ENCODE measurements around the gene NT5DC2. TPM values are rescaled to one million over a fixed set of nuclear protein-coding genes. Genes with fewer than 3 reads are reported as not detected.

The NT5DC2 gene
- polyA plus RNA-seq, 3 donors, result 10.8 to 42.7 (median 30.3) TPM

DNA sequence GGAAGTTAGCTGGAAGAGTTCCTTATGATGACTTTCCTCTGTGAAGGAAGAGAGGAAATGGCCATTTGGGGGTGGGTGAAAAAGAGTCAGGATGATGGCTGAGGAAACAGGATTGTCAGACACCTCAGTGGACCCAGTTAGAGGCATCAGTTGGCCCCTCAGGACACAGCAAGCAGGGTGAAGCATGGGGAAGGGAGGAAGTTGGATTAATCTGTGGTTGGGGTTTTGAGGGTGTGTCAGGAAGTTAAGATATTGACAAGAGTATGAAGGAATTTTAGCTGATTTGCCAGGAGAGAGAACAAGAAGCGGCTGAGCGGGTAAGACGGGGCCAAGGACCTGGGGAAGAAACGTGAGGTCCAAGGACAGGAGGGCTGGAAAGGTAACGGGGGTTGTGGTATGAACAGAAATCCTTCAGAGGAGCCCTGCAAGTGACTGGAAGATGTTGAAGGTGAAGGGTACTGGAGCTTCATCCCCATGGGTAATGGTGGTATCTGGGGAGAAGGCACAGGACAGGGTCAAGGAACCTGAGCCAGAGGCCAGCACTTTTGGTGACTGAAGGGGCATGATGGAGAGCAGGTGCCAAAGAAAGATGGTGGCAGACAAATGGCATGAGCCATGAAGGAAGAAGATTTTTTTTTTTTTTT lies 5.5 kb upstream of the NT5DC2 start:
- no peak overlapping the region for H3K27ac ChIP-seq (ENCODE audit: low read depth, low read length)
- 64 to 77% (median 73%) methylated on average over 5 of the region's 5 CpGs for whole genome bisulfite sequencing, 3 donors

DNA sequence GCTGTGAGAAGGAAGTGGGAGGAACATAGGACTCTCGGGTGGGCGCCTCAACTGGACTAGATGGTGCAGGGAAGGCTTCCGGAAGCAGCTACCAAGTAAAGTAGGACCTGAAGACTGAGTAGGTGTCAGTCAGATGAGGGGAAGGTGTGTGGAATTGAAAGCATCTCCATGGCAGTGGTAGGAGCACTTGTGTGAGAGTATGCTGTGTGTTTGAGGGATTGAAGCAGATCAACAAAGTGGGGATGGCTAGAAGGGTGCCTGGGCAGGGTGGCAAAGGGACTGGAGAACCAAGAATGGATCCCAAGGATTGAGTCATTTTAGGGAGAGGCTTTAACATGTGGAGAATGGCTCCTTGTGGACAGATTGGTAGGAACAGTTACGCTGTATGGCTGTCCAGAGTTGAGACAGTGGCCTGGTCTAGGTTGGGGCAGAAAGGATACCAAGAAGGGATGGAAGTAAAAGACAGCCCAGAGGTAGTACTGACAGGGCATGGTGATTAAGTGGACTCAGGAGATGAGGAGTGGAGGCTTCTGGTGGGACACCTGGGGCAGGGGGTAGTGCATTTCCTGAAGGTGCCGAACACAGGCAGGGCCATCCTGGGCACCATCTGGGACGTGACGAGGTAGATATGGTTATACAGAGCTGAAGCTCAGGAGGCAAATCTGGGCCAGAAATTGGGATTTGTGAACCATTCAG lies 4.2 kb upstream of the NT5DC2 start:
- H3K27ac ChIP-seq (ENCODE audit: low read depth, low read length), result no peak overlapping the region
- 71 to 84% (median 80%) methylated on average over 7 of the region's 7 CpGs for WGBS, 3 donors

GRCh38 chr3:52537165-52537620 lies 3.5 kb upstream of the NT5DC2 start:
- H3K27ac ChIP-seq (ENCODE audit: low read depth, low read length), result peak overlapping the region; percentile 0
- WGBS, 3 donors, result 1 to 4% (median 2%) methylated on average over 6 of the region's 6 CpGs

GRCh38 chr3:52536369-52537164 lies 2.9 kb upstream of the NT5DC2 start, which contains the start of gene UQCC5:
Gene UQCC5 (plus strand): TSS chr3:52536605. CDS start chr3:52536756, 151 bp downstream.
- 0% methylated on average over 62 to 65 of the region's 65 CpGs for WGBS, 3 donors

GRCh38 chr3:52536112-52536368 lies 2.4 kb upstream of the NT5DC2 start:
- H3K27ac ChIP-seq (ENCODE audit: low read depth, low read length), result no peak overlapping the region
- WGBS, 3 donors, result 10 to 15% (median 12%) methylated on average over 9 of the region's 9 CpGs

More at GRCh38 chr3:52536369-52537164, 2.9 kb upstream of the NT5DC2 start, which contains the start of gene UQCC5:
- peak within 1 kb of the TSS; percentile 0 for H3K27ac ChIP-seq (ENCODE audit: low read depth, low read length)

- H3K27ac ChIP-seq (ENCODE audit: low read depth, low read length), result no peak overlapping the region
- 90 to 92% (median 91%) methylated on average over 19 of the region's 19 CpGs for WGBS, 3 donors
Measured at GRCh38 chr3:52535411-52536111, 1.9 kb upstream of the NT5DC2 start.

DNA sequence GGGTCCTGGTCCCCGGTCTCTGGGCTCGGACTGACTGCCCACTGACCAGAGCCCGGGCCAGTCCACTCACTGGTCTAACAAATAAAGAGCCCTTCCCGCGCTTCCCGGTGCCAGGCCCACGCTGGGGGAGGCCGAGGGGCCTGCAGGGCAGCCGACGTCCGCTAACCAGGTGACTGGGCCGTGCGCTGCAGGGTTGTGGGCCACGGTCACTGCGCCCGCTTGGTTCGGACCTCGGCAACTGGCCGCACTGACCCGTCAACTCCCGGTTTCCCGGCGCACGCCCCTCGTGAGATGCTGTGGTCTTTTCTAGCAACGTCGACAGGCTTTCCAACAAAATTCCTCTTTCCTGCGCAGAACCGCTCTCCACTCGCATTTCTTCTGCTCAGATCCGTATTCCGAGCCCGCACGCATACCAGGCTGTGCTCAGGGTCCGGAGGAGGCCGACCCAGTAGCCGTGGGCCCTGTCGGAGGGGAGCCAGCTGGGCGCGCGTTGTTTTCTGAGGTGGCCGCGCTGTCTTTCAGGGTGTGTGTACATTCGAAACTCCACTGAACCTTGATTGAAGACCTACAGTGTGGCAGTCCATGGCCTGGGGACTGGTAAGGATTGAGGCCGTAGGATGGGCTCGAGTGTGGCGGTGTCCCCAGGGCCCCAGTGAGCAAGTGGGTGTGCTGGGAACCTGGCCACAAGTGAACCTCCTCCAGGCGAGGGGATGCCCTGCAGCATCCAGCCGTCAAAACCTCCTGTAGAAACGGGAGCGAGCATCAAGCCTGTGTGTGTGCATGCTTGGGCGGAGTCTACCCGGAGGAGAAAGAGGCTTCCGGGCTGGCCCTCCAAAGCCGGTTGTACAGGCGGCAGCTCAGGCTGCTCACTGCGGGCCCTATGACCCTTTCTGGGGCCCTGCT lies 875 bp upstream of the NT5DC2 start:
- H3K27ac ChIP-seq (ENCODE audit: low read depth, low read length), result no peak overlapping the region
- WGBS, 3 donors, result 60 to 67% (median 67%) methylated on average over 54 to 57 of the region's 57 CpGs

GRCh38 chr3:52532838-52533622 lies 627 bp downstream of the NT5DC2 start:
- H3K27ac ChIP-seq (ENCODE audit: low read depth, low read length), result no peak overlapping the region
- WGBS, 3 donors, result 3 to 10% (median 3%) methylated on average over 59 to 78 of the region's 78 CpGs

- WGBS, 3 donors, result 28 to 75% (median 34%) methylated on average over 5 of the region's 5 CpGs
- no peak overlapping the region for H3K27ac ChIP-seq (ENCODE audit: low read depth, low read length)
Measured at GRCh38 chr3:52532517-52532837, 1.2 kb downstream of the NT5DC2 start.

GRCh38 chr3:52531860-52532516 lies 1.7 kb downstream of the NT5DC2 start:
- no peak overlapping the region for H3K27ac ChIP-seq (ENCODE audit: low read depth, low read length)
- whole genome bisulfite sequencing, 3 donors, result 80 to 89% (median 87%) methylated on average over 14 of the region's 14 CpGs

- WGBS, 3 donors, result 80 to 91% (median 83%) methylated on average over 10 of the region's 10 CpGs
- H3K27ac ChIP-seq (ENCODE audit: low read depth, low read length), result no peak overlapping the region
Measured at GRCh38 chr3:52530918-52531826, 2.5 kb downstream of the NT5DC2 start.

GRCh38 chr3:52529376-52530333 lies 4.0 kb downstream of the NT5DC2 start:
- 57 to 77% (median 63%) methylated on average over 12 of the region's 12 CpGs for WGBS, 3 donors

GRCh38 chr3:52528586-52529375 lies 4.9 kb downstream of the NT5DC2 start:
- WGBS, 3 donors, result 90 to 93% (median 92%) methylated on average over 24 to 25 of the region's 25 CpGs
- H3K27ac ChIP-seq (ENCODE audit: low read depth, low read length), result no peak overlapping the region

More at GRCh38 chr3:52529376-52530333, 4.0 kb downstream of the NT5DC2 start:
- no peak overlapping the region for H3K27ac ChIP-seq (ENCODE audit: low read depth, low read length)
